HL-60 (cell line): ENCODE results near the gene IRF5.

Source experiments
- GABPA ChIP-seq: IDR thresholded peaks from 2 replicates; pipeline ENCODE4 v1.6.1; 2012; ENCODE audit warnings: low read depth
- POLR2AphosphoS5 ChIP-seq: IDR thresholded peaks from 2 replicates; pipeline ENCODE4 v1.6.1; 2012; ENCODE audit warnings: low read depth
- TF ChIP-seq, protein P1 (sequence below): IDR thresholded peaks from one replicate; pipeline ENCODE4 v1.5.1; 2011; ENCODE audit warnings: low read length, control low read depth, inconsistent platforms; ENCODE audit not compliant: insufficient read depth

DNA sequence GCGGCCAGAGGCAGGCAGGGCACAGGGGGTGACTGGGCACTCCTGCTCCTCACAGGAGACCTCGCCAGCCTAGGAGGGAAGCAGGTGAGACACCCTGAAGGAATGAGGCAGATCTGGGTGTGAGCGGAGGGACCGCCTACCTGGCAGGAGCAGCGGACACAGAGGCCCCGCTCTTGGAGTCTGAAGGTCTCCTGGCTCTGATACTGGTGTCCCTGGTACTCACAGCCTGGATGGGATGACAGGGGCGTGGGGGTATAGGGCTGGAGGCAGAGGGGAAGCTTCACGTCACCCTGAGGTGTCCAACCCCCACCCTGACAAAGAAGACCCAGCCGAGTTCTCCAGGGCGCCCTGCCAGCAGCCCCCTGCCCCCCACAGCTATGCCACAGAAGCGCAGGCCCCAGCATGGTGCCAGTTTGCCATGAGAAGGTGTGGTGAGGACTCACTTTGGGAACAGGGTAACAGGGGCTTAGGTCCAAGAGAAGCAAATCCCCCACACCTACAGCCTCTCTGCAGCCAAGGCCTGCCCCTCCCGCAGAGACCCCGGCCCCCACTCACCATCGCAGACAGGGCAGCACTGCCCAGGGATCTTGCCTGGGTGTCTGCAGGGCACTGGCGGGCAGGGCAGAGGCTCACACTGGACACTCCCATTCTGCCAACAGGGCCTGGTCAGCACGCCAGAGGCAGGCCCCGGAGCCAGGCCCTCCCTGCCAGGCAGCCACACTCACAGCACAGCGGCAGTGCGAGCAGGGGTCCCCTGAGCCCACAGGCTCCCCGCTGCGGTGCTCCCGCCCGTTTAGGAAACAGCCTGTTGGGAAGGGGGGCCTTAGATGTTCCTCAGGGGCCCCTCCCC is 44.3 kb upstream of the IRF5 start:
- TF ChIP-seq, protein P1, sequence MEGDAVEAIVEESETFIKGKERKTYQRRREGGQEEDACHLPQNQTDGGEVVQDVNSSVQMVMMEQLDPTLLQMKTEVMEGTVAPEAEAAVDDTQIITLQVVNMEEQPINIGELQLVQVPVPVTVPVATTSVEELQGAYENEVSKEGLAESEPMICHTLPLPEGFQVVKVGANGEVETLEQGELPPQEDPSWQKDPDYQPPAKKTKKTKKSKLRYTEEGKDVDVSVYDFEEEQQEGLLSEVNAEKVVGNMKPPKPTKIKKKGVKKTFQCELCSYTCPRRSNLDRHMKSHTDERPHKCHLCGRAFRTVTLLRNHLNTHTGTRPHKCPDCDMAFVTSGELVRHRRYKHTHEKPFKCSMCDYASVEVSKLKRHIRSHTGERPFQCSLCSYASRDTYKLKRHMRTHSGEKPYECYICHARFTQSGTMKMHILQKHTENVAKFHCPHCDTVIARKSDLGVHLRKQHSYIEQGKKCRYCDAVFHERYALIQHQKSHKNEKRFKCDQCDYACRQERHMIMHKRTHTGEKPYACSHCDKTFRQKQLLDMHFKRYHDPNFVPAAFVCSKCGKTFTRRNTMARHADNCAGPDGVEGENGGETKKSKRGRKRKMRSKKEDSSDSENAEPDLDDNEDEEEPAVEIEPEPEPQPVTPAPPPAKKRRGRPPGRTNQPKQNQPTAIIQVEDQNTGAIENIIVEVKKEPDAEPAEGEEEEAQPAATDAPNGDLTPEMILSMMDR = no peak
- TF ChIP-seq POLR2AphosphoS5 (no peak), GABPA (no peak)
